HCEC 1CT (cell line): Measurements from ENCODE around the gene TSEN34.
"Not testable (repeated sequence)": the region's sequence is repeated elsewhere in the genome, so short reads cannot be mapped to it uniquely, and the experiment has no call there.

Experiments used
- DNase-seq: peaks from one replicate; pipeline ENCODE4 v3.0.0-alpha.2; 2017

TSEN34 gene

GRCh38 chr19:54209811-54210494, 18.8 kb downstream of the TSEN34 start:
- peak; percentile 94 for DNase-seq

DNA sequence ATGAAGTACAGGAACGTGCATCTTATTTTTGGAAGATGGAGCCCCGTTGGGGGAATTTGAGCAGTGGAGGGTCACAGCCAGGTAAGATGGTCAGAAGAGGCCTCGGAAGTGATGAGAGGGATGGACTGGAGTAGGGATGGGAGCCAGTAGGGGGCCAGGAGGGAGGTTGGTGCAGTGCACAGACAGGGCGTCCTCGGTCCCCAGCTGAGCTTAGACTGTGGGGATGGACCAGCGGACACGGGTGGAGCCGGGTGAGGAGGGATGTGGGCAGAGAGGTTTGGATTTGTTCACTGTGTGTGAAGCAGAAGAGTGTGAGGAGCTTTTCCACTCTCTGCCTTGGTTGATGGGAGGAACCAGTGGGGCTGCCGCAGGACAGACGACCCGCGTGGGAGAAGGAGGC, 20.1 kb downstream of the TSEN34 start:
- no peak for DNase-seq

- not testable (repeated sequence) for DNase-seq
These were observed 23.1 kb downstream of the TSEN34 start for GRCh38 chr19:54214217-54214616.

- DNase-seq = not testable (repeated sequence)
These were observed 23.6 kb downstream of the TSEN34 start for GRCh38 chr19:54214734-54215133.

GRCh38 chr19:54216869-54217268, 25.8 kb downstream of the TSEN34 start:
- DNase-seq = no peak

DNA sequence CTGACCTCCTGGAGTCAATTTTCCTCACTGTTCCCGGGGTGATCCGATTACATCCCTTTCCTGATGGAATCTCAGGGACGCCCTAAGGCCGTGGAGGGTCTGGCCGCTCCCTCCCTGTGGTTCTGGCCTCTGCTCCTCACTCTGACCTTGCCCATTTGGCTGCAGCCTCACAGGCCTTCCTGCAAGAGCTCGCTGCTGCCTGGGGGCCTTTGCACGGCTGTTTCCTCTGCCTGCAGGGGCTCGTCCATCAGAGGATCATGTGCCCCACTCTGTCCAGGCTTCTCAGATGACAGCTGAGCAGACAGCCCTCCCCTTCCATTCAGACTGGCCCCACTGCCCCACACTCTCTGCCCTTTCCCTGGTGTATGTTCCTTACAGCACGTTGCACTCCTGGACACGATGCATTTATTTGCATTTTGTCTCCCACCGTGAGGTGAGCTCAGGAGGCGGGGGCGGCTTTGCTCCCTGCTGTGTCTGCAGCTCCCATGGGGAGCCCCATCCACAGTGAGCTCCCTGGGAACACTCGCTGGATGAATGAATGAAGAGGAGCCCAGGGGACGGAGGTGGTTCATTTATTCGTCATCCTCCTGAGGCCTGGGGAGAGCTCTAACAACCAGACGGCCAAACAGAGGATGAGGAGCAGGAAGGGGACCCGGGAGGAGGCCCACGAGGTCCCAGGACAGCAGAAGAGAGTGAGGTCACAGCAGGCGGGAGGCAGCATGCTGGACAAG, 26.6 kb downstream of the TSEN34 start:
- not testable (repeated sequence) for DNase-seq

DNA sequence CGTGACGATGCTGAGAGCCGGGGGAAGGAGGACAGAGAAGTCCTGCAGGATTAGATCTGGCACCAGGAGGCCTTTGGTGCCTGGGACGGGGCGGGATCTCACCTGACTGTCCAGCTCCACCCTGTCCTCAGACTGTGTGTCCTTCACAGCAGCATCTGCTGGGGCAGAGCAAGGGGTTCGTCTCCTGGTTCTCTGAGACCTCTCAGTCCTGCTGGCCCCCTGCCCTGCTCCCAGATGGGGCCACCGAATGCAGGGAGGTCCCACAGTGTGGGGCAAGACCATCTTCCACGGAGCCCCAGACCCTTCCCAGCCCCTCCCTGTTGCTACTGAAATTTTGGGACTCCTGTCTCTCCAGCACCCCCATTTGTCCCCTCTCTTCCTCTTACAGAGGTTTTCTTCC, 27.2 kb downstream of the TSEN34 start:
- DNase-seq = no peak

DNA sequence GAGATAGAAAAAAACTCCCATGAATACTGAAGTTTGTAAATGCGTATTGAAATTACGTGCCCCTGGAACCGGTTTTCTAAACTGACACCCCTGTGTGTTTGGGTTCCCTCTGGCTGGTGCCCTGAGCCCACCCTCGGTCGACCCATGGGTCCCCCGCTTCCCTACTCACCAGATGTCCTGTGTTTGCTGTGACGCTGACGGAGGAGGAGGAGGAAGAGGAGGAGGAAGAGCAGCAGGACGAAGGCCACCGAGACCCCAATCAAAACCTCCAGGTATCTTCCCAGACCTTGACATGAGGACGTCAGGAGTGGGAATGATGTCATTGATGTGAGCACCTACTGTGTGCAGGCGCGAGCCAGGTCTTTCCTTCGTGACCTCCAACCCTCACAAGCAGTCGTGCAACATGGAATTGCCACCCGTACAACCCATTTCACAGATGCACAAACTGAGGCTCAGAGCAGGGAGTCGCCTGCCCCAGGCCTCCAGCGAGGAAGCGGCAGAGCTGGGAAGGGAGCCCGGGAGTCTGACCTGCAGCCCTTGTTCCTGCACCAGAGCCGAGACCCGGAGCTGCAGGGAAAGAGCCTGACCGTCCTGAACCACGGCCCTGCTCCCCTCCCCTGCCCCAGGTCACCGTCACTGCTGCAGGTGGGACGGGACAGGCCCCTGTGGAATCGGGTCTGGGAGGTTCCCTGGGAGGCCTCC, 28.0 kb downstream of the TSEN34 start:
- no peak for DNase-seq

DNA sequence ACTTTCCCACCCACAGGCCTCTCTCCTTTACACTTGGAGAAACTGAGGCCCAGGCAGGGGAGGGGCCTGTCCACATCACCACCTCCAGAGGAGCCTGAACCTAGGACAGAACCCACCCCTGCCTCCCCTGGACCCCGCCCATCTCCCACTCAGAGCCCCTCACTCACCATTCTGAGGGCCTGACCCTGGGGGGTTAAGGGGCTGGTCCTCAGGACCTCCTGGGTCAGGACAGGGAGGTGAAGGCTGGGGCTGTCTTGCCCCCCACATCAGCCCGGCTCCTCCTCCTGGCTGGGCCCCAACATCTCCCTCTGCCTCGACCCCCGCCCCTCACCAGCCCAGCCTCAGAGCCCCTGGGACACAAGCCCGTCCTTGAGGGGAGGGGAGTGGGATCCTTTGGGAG, 28.6 kb downstream of the TSEN34 start:
- not testable (repeated sequence) for DNase-seq

DNA sequence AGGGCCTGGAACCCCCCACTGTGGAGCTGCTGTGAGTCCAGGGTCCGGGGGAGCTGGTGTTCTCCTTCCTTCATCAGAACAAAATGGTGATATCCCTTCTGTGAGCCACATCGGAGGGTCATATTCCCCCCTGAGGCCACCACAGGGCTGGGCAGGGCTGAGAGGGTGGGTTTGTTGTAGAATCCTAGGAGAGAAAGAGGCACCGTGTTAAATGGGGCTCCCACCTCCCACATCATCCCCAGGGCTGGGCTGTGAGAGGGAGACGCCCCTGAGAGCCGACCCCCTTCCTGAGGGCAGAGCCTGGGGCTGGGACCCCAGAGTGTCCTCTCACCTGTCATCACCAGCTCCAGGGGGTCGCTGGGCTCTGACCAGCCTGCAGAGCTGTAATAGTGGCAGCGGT, 30.8 kb downstream of the TSEN34 start:
- not testable (repeated sequence) for DNase-seq

DNA sequence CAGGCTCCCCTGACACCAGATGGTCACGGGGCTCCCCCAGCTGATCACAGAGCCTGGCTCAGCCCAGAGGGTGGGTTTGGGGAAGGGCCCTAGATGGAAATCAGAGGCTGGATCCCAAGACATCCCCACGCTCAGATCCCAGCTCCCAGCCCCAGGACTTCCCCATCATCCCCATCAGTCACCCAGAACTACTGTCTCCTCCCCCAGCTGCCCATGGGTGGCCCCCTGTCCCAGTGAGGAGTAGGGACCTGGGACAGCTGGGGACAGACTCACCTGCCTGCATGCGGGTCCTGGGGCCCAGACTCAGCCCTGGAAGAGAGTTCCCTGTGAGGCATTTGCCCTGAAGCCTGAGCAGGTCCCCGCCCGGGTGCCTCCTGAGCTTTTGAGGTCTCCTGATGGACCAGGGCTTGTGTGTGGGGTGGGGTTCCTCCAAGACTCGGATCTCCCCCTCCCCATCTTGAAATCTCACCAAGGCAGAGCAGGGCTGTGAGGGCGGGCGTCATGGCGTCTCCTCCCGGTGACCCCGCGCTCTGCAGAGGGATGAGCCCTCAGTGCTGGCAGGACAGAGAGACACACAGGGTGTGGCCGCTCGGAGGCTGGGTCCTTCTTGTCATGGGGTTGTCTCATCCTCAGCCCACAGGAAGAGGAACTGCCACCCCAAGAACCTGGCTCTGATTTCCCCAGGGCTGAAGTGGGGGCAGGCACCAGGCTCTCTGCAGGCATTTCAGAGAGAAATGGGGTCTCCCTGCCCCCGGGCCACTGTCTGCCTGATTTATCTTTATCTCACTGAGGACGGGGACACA, 31.6 kb downstream of the TSEN34 start, which contains the start of gene LILRB3:
Gene LILRB3, minus strand, starts transcription at position 534 of the 803 bp plus-strand sequence. Its CDS starts 31 bp downstream, at position 503.
- DNase-seq = not testable (repeated sequence)

DNA sequence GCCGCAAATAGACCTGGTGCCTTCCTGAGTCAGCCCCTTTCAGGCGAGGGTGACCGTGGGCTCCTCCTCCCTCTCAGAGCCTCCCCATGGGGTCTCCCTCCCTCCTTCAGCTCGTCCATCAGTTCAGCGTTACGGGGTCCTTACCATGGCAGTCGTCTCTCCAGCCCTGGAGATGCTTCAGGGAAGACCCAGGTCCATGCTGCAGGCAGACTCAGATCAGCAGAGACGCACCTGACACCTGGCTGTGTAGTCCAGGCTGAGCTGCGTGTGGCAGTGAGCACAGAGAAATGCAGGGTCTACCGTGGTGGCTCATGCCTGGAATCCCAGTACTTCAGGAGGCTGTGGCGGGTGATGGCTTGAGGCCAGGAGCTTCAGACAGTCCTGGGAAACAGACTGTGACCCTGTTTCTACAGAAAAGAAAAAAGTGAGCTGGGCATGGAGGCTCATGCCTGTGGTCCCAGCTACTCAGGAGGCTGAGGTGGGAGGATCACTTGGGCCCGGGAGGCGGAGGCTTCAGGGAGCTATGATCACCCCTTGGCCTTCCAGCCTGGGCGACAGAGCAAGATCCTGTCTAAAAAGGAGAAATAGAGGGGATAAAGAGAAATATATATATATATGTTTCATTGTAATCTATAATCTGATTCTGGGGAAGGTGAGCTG, 32.3 kb downstream of the TSEN34 start:
- DNase-seq = not testable (repeated sequence)

GRCh38 chr19:54223937-54224281, 32.8 kb downstream of the TSEN34 start:
- not testable (repeated sequence) for DNase-seq

DNA sequence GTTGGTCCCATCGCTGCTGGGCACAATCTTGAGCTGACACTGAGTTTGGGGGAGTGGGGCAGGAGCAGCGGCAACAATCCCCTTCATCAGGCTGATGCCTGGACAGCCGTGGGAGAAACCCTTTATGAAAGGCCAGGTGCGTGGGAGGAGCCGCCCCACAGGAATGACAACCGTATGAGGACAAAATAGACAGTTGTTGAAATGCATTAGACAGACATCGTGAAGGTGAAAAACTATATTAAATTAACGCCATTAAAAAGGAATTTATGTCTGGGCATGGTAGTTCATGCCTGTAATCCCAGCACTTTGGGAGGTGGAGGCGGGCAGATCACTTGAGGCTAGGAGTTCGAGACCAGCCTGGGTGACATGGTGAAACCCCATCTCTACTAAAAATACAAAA, 33.5 kb downstream of the TSEN34 start:
- not testable (repeated sequence) for DNase-seq

DNA sequence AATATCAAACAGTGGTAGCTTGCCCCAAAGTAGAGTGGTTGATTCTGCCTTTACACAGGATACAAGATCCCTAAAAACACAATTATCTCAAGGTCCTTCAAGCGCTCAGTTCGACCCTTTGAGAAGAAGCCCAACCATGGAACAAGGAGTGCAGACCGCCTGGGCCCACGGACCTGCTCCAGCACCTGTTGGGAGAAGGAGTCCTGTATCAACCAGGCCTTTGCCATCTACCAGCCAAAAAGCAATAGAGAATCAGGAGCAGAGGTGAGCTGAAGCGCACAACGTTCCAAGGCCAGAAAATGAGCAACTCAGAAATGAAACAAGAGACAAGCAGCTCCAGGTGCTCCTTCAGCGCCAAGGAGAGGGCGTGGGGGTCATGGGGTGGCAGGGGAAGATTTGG, 38.0 kb downstream of the TSEN34 start:
- DNase-seq = no peak

GRCh38 chr19:54230031-54230430, 38.9 kb downstream of the TSEN34 start:
- no peak for DNase-seq

- peak; percentile 59 for DNase-seq
These were observed 40.2 kb downstream of the TSEN34 start for GRCh38 chr19:54231077-54231931.

DNA sequence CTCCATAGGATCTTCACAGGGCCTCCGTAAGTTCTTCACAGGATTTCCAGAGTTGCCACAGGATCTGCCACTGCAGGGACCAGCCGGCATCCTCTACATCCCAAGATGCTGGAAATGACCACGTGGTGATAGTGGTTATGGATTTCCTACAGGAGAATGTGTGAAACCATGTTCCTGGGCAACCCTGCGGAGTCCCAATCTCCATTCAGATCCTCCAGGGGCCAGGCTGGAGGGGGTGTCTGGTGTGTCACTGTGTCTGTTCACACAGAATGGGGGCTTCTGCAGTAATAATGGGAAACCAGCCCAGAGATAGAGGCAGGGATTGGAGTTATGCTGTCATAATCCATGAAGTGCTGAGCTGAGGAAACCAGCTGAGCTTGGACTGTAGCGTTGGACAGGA, 42.8 kb downstream of the TSEN34 start:
- DNase-seq = no peak

GRCh38 chr19:54239491-54240371, 48.6 kb downstream of the TSEN34 start:
- DNase-seq = not testable (repeated sequence)
